Stimulated activated CD8-positive, alpha-beta memory T cell treated with anti-CD3 and anti-CD28 coated beads, Interleukin-12 subunit alpha, Interleukin-12 subunit beta, amount 100 ng/mL, for 24 hours (primary cell): ENCODE measurements around the gene TMEM132D.

Source experiments
- DNase-seq: peaks from one replicate; pipeline ENCODE4 v3.0.0-alpha.2; 2020; ENCODE audit errors: extremely low read depth

Gene TMEM132D

DNA sequence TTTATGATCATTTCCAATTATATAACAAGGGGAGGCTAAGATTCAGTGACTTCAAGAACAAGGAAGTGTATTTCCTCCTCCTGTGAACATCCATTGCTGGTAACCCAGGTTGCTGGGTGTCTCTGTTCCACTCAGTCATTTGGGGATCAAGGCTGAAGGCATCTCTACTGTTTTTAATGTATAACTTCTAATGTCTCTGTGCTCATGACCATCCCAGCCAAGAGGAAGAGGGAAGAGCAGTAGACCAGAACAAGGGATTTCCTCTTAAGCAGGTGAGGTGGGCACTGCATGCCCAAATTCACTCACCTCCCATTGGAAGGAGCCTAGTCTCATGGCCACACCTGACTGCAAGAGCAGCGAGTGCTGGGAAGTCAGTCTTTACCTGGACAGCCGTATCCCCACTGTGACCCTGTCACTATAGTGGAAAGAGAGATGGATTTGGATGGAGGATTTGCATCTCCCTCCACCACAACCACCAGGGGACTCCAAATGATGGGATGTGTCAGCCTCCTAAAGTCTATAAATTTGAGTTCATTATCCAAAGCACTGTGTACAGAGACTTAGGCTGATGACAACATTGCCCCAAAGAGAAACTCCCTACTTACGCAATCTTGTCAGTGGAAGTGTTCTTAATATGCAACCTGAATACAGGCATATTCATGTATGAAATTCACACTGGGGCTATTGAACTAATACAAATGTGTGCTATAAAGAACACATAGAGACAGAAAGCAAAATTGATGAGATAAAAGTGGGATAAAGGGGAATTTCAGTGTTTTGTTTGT, 368.7 kb downstream of the TMEM132D start:
- DNase-seq = no peak

DNA sequence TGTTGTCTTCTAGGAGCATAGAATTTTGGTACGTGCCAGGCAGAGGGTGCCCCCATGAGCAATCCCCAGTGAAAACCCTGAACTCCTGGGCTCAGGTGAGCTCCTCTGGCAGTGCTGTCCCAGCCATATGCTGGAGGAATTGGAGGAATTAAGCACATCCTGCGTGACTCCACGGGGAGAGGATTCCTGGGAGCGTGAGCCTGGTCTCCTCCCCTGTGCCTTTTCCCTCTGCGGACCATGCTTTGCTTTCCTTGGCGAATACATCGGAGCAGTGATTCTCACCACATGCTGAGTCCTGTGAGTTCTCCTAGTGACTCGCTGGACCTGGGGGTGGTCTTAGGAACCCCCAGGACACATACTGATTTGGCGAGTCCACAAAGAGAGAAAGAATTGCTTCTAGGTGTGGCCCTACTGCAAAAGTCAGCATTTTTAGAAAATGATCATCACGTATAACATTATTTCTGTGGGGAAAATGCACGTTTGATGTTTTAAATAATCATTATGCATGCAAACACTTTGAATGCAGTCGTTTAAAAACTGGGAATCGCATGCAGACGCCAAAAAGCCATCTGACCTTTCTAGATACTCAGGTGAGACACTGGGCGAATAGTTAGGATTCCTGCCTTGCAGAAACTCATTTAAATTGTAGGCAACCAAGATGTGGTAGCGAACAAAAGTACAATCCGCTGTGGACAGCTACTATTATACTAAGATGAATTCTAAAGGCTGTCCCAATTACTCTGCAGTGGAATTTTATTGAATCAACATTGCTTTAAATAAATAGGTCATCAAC, 370.9 kb downstream of the TMEM132D start:
- no peak for DNase-seq

DNA sequence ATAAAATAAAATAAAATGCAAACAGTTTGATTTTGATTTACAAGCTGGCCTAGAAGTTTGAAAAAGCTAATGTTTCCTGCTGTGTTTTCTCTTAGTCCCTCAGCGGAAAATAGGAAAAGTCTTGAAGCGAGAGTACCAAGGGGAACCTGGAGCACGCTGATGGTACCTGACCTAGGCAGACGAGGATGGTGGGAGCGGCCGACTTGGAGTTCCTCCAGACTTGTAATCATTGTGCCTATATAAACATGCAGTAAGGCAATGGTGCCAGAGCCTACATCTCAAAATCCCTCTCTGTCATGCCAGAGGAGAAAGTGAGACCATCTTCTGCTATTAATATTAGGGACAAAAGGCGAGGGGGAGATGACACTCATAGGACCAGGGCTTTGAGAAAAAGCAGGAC, 371.7 kb downstream of the TMEM132D start:
- no peak for DNase-seq

DNA sequence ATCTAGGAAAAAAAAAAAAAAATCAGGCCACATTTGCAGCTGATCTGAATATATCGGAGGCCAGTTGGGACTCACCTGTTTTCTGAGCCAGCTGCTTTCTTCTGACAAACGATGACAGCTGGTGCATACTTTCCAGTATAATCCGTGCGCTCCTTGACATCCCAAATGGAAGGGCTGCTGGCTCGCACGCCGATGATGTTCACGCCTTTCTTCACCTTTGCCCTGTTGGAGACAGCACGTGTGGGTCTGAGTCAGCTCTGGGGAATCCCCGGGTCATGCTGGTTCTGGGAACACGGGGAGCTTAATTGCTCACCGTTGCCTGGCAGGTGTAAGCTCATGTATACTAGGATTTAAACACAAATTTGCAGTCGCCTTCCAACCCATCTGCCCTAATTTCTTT, 372.8 kb downstream of the TMEM132D start:
- DNase-seq = no peak

DNA sequence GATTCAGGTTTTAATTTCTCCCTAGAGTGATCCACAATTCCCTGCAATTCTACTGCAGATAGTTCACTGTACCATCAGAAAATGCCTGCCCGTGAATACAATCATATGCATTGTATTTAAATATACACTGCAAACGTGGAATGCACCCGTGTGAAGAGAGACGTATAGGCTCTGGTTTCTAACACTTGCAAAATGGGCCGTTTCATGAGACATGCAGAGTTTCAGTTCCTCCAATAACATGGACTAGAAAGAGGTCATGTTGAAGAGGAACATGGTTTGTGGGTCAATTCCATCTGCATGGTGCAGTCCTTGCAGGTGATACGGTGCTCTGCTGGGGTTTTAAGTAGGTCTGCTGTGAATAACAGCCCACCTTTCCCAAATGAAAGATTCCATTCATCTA, 373.3 kb downstream of the TMEM132D start:
- no peak for DNase-seq

DNA sequence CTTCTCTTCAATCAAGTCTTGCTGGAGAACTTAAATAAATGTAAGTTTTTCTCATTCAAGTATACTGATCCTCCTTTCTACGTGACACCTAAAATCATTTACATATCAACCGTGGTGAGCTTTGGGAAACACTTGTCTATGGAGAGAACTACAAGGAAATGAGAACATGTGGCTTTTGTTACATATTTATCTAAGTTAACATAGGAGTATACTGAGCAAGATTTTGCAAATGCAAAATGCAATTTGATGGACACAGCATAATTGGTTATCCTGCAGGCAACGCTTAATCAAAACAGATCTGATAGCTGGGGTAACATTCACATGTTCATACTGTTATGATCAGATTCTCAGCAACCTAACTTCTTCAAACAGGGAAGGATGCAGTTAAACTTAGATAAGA, 376.3 kb downstream of the TMEM132D start:
- no peak for DNase-seq

DNA sequence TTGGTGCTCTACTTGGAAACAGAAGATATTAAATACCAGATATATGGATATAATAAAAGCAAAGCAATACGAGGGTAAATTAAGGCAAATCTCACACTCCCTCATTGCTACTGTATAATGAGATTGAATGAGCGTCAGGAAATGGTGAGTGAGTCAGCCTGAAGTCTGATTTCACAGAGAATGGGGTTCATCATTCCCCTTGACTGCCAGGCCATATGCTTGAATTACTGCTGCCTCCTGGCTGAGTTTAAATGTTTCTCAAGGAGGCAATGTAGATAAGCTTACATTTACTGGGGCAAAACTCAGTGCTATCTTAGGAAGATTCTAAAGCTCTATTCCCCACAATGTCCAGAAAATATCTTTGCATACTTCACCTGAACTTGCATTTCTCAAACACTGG, 380.2 kb downstream of the TMEM132D start:
- DNase-seq = no peak

DNA sequence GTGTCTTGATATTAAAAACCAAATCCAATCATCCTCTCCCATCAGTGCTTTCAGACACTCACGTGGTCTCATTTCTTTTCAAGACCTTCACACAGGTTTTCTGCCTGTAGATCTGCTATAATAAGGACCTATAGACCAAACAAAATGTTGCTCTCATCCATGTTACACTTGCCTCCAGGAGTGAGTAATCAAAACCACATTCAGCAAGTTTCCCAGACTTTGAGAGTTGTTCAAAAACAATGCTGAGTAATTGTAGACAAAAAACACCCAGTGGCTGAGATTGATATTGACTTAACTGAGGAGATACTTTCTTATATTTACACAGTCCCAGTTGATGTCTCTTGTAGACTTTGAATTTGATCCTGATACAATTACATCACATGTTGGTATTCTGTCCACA, 383.1 kb downstream of the TMEM132D start:
- no peak for DNase-seq

DNA sequence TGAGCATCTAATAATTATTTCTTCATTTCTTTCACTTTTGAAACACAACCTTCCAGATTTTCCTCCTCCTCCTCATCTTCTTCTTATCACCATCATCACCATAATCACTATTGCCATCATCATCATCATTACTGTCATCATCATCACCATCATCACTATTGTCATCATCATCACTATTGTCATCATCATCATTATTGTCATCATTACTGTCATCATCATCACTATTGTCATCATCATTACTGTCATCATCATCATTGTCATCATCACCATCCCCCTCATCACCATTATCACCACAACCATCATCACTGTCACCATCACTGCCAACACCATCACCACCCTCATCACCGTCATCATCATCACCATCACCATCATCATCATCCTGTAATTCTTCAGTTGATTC, 400.0 kb downstream of the TMEM132D start:
- DNase-seq = no peak

DNA sequence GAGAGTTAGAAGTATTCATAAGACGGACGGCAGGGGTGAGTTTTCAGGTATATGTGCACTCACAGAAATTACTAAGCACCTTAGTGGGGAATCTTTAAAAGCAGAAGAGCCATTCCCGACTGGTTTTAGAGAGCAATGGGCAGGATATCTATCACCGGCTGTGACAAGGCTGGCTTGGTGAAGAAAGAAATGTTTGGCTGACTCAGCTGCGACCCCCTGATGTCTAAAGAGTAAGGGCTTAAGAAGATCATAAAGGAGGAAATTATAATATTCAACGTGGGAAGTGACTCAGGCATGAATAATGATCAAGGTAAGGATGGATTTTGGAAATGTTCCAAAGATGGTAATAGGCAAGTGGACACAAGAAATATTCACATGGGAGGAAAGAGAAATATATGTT, 407.6 kb downstream of the TMEM132D start:
- DNase-seq = no peak

DNA sequence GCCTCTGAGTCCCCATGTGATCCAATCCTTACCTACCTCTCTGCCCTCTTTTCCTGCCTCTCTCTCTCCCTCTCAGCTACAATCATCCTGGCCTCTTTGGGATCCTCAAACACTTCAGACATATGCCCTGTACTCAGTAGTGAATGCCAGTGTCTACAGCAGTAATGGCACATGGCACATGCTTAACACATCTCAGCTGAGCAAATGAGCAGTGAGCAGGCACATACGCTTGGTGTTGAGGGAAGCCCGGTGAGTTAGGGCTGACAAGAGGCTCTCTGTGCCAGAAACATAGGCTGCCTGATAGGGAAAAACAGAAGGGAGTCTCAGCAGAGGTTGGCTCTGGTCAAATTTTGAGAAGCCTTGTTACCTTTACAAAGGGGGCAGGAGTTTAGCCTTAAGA, 409.1 kb downstream of the TMEM132D start:
- DNase-seq = no peak

DNA sequence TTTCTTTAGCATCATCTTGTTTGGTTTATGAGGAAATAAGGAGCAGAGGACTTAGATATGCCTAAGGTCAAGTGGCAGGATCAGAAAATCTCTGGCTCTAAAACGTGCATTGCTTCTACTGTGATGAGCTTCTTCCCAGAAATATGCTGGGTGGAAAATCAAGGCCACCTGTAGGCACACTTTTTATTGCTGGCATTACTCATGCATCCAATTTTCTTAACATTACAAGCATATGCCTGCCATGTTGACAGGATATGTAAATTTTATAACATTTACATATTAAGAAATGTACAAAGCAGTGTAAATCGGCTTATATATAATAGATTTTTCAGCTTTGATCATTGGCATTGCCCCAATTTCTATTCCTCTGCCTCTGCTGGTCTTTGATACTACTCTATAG, 409.6 kb downstream of the TMEM132D start:
- no peak for DNase-seq

DNA sequence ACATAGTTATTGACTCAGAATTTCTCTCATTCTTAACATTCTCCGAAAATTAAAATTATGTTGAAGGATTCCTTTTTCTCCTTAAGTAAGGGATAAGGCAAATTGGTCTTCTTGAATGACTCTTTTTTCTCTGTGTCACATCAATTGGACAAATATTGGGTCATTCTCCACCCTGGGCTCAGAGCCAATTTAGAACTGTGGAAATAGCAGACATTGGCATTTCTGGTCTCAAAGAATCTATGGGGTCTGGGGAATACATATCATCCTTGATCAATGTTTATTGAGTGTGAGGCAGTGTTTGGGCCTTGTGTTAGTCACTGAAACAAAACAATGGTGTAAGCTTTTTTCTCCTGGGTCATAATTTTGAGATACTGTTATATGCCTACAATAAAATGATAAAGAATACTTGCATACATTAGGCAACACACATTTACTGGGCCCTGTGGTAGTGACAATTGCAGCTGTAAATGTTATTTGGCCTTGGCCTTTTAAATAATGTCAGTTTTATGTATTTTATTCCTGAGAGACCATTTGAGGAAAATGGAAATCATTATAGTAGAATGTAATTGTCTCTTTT, 414.6 kb downstream of the TMEM132D start:
- no peak for DNase-seq

DNA sequence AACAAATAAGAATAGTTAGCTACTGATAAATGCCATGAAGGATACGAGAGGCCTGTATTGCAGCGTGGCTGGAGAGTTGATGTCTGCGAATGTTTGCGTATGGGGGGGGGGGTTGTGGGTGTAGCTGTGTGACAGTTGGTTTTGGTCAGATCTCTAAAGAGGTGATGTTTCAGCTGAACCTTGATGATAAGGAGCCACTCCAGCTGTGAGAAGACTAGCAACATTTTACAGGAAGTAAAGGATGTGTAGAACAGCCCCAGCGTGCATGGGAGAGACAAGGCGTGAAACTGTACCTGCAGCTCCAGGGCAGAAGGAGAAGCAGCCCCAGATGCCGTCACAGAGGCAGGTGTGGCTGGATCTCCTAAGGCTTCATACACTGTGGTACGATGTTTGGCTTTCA, 416.9 kb downstream of the TMEM132D start:
- no peak for DNase-seq

DNA sequence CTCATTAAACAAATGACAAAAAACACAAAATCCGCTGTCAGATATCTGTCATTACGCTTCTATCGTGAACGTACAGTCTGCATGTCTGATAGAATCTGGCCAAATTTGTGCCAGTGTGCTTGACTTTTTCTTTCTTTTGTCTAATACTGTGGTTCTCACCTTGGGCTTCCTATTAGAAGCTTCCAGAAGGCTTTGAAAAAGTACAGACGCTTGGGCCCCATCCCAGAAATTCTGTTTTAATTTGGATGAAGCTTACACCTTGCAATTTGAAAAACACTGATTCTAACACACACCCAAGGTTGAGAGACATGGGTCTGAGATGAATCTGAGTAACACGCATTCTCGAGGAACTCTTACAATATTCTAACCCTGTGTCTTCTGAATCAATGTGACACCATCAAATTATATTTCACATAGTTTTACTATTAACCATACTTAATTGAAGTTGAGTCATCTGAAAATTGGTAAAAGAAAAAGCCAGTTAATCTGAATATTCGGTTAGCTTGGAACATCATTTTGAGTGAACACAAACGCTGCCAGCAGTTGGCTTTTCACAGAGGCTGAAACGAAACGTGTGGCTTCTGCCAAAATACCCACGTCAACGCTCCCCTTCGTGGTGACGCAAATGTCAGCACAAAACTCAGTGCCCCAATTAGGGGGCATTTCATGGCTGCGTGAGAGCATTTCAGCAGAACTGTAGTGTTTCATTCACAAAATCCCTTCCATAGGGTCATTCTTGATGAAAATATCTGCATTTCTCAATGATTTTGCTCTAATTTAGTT, 420.5 kb downstream of the TMEM132D start:
- no peak for DNase-seq

DNA sequence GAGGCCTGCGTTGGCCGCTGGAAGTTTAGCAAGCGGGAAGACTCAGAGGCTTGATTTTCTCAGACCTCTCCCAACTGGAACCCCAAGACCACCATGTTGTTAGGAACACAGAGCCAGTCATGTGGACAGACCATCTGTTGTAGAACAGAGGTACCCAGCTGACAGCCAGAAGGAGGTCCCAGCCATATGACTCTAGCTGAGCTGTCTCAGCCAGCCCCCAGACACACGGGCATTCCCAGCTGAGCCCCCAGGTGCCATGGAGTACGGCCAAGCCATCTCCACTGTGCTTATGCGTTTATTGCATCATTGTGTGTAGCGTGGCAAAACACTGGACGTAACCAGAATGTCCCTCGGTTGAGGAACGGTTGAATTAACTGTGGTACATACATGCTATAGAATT, 421.9 kb downstream of the TMEM132D start:
- DNase-seq = no peak

DNA sequence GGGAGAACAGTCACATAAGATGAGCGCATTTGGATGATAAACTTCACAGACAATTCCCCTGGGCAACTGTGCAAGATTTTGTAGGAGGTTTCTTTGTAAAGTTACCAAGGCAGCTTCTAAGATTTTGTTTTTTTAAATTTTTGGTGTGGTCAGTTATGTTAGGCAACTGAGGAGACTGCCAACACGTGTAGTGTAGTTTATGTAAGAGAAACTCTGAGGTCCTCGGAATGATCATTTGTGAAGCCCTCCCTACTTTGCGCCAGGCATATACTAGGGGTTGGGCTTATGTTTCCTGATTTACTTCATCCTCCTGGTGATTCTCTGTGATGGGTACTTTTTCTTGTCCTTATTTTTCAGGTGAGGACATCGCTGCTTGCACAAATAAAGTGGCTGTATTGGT, 433.6 kb downstream of the TMEM132D start:
- no peak for DNase-seq

DNA sequence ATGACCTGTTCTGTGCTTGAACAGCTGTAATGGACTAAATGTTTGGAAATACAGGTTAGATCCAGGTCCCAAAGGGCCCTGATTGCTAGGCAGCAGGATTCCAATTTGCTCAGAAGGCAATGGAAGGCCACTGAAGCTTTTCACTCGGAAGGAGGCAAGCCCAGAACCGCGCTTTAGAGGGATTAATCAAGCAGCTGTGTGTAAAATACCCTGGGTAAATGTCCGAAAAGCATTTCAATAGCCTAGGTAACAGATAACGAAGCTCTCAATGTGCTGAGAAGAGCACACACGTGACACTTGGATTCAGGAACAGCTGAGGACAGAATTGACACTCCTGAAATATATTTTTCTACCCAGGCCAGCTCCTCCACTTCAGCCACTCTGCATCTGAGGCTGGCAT, 436.1 kb downstream of the TMEM132D start:
- no peak for DNase-seq

DNA sequence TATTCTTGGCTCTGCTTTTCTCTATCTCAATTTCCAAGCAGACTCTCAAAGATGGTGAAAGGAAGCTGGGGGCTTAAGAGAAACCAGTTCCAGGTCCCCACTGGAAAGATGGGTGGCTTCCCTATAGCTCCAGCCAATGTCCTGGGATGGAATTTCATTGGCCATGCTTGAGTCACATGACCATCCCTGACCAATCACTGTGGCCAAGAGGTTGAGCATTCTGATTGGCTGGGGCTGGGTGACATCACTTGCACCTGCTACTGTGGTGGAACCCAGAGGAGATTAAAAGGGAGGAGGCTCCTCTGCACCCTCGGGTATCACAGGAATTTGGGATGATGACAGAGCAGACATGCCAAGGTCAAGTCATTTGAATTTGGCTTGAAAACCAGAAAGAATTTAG, 436.5 kb downstream of the TMEM132D start:
- no peak for DNase-seq

DNA sequence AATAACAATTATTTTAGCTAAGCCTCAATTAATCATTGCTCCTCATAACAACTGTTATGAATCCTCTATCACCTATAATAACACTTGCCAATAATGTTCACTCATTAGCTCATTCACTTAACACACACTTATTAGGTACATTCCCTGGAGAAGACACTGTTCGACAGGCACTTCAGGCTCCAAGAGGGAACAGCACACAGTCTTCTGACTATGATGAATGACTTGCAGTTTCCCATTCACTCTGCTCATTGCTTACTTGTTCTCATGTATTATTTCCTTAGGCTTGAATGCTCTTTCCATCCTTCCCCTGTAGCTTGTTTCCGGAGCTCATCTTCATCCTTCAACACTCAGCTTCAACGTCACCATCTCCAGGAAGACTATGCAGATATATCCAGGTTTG, 437.3 kb downstream of the TMEM132D start:
- DNase-seq = no peak

DNA sequence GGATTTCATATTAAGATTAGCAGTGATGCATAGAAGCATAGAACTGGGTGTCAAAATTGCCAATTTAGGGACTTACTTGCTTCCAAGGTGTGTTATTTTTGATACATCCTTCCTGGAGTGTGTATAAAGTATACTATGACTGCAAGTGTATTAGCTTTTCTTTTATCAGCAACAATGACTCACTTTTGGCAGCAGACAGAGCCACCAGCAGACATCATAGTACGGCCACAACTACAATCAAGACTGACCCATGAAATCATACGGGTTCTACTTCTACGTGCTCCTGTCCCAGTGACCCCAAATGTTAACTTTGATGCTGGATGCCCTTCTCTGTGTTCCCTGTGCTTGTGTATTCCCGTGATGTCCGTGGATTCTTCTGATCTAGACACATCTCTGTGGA, 443.9 kb downstream of the TMEM132D start:
- DNase-seq = no peak

DNA sequence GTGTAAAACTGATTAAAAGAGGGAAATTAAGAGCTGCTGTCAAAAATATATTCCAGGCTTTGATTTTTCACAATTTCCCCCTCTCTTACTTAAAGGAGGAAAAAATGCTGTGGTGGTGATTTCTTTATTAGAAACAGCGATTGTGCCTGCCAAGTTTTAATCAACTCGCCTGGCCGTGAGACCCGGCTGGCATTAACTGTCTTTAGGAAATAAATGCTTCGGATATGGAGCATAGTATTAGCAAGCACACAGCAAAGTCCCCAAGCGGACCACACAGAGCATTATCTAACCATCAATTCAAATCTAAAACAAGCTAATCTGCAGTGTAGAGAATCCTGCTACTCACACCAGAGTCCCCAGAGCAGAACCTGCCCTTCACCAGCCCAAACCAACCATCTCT, 457.1 kb downstream of the TMEM132D start:
- DNase-seq = no peak
